ENCODE data around the gene MZB1. TPM values are rescaled to one million over a fixed set of nuclear protein-coding genes. Genes with fewer than 3 reads are reported as not detected.

Gene MZB1
- total and polyA plus RNA-seq, 2 of the 8 experiments (the other 6 are each of a cell fraction or from before 2014, with no cell fraction given), result 0.39 to 0.47 TPM

GRCh38 chr5:139360384-139360783 lies 29.3 kb downstream of the MZB1 start:
- Histone ChIP-seq H3K27me3 (replicated peaks in 1 of 4; ENCODE audit: control insufficient read depth in 3 of 4, extremely low read depth in 1 of 4, insufficient read depth in 3 of 4, low read length in 3 of 4) (no peaks in the 10 kb centered on the region), H2AK5ac (ENCODE audit: low read depth, low read length) (no peak overlapping the region), H2BK20ac (ENCODE audit: low read length) (no peak overlapping the region), H4K8ac (ENCODE audit: extremely low read depth, insufficient read depth, low read length) (no peak overlapping the region), H3K23me2 (ENCODE audit: low read depth, low read length) (no peaks in the 10 kb centered on the region), H3K4me1 (replicated peaks in 1 of 4; ENCODE audit: control insufficient read depth in 3 of 4, insufficient read depth in 4 of 4, low read length in 3 of 4) (no peaks in the 10 kb centered on the region), H2BK5ac (ENCODE audit: low read depth, low read length) (no peak overlapping the region), H4K20me1 (replicated peaks in 1 of 2; ENCODE audit: control insufficient read depth in 1 of 2, insufficient read depth in 2 of 2, low read length in 2 of 2) (peaks cover 8 to 10% of the 10 kb centered on the region in 2 experiments), H3K79me1 (ENCODE audit: low read depth, low read length) (peaks cover 8% of the 10 kb centered on the region; the same call in 1 of the 2 replicates), H2AFZ (ENCODE audit: low read length) (no peak overlapping the region), H3K14ac (ENCODE audit: insufficient read length) (no peak overlapping the region), H2BK12ac (ENCODE audit: low read depth, low read length) (no peak overlapping the region), H3K4me2 (ENCODE audit: insufficient read depth in 1 of 2, low read depth in 2 of 2, low read length in 2 of 2) (no peak overlapping the region), H4K91ac (replicated peaks; ENCODE audit: insufficient read length, low read length) (no peak overlapping the region), H3K9ac (replicated peaks in 1 of 4; ENCODE audit: extremely low read depth in 1 of 4, low read depth in 3 of 4, low read length in 3 of 4) (no peak overlapping the region), H3K56ac (replicated peaks; ENCODE audit: insufficient read length, low read depth, low read length) (no peak overlapping the region), H3K4ac (replicated peaks; ENCODE audit: insufficient read length, low read depth, low read length) (no peak overlapping the region), H3K4me3 (ENCODE audit: extremely low read depth in 1 of 4, insufficient read depth in 2 of 4, low read depth in 3 of 4, low read length in 4 of 4) (no peak overlapping the region), H3K27ac (ENCODE audit: low read depth, low read length) (no peak overlapping the region), H3K36me3 (ENCODE audit: control insufficient read depth in 2 of 4, insufficient read depth in 4 of 4, low read length in 3 of 4) (peaks cover 13 to 20% (median 18%) of the 10 kb centered on the region in 4 experiments), H3K23ac (ENCODE audit: insufficient read length) (no peak overlapping the region), H4K5ac (ENCODE audit: insufficient read length, low read depth, low read length) (no peak overlapping the region), H2BK15ac (ENCODE audit: low read length) (no peak overlapping the region), H2BK120ac (replicated peaks; ENCODE audit: low read depth, low read length) (no peak overlapping the region), H3K79me2 (ENCODE audit: control insufficient read depth in 1 of 2, insufficient read depth in 2 of 2, low read length in 2 of 2) (peaks cover 12 to 67% of the 10 kb centered on the region in 2 experiments), H3K18ac (ENCODE audit: extremely low read depth, low read length) (no peak overlapping the region), H3K9me3 (ENCODE audit: insufficient read depth in 2 of 2, low read depth in 1 of 2, low read length in 1 of 2) (no peaks in the 10 kb centered on the region)
- POLR2A ChIA-PET (ENCODE audit: partially characterized antibody), result interaction anchor here (1.8 to 2.6 kb wide), 2 partner anchors 13 to 67 kb away, joined by 3 to 9 read pairs; partner anchors contain the start of gene MATR3
- DNase-seq (ENCODE audit: low read depth in 1 of 2, low spot score in 2 of 2) (no peak), FAIRE-seq (no peak)
- WGBS, 2 experiments (ENCODE audit: extremely low coverage in 1 of 2, insufficient coverage in 1 of 2, insufficient read length in 1 of 2, insufficient replicate concordance in 2 of 2, low coverage in 1 of 2, low lambda C conversion rate in 2 of 2, missing lambda C conversion rate in 1 of 2), result 97% methylated on average over 3 of the region's 4 CpGs; no CpG with 5 or more reads in 1 of the 2 experiments
- CTCF ChIA-PET (ENCODE audit: partially characterized antibody), result interaction anchor here (1.1 kb wide), 2 partner anchors 31 to 87 kb away, joined by 3 to 4 read pairs; no protein-coding TSS in a partner anchor
- no peak for TF ChIP-seq RAD21 (IDR thresholded peaks at IDR 0.05 in 1 of 2, conservative IDR thresholded peaks at IDR 0.05 in 1 of 2; ENCODE audit: low read depth in 2 of 2, low read length in 2 of 2)
- no peak for TF ChIP-seq POLR2A (IDR thresholded peaks at IDR 0.05; ENCODE audit: control extremely low read depth in 1 of 2, low read depth in 2 of 2, low read length in 2 of 2)
- TF ChIP-seq SRF (IDR thresholded peaks at IDR 0.05; ENCODE audit: low read depth, low read length), result no peak
- no peak for TF ChIP-seq NRF1 (IDR thresholded peaks at IDR 0.05; ENCODE audit: low read depth, low read length)
- no peak for TF ChIP-seq POU5F1 (IDR thresholded peaks at IDR 0.05; ENCODE audit: low read depth, low read length)
- no peak for TF ChIP-seq ASH2L (IDR thresholded peaks at IDR 0.05; ENCODE audit: low read length)
- TF ChIP-seq CREB1 (IDR thresholded peaks at IDR 0.05), result no peak
- no peak for TF ChIP-seq ZNF274 (IDR thresholded peaks at IDR 0.05; ENCODE audit: borderline replicate concordance, extremely low read depth, low read length)
- TF ChIP-seq ATF2 (IDR thresholded peaks at IDR 0.05; ENCODE audit: low read length), result no peak
- no peak for TF ChIP-seq SIX5 (IDR thresholded peaks at IDR 0.05; ENCODE audit: low read depth, low read length)
- no peak for TF ChIP-seq TAF7 (optimal IDR thresholded peaks at IDR 0.05; ENCODE audit: borderline replicate concordance, low read depth, low read length)
- TF ChIP-seq YY1 (IDR thresholded peaks at IDR 0.05; ENCODE audit: low read depth, low read length), result no peak
